ENCODE data around the gene GMCL1. TPM values are rescaled to one million over a fixed set of nuclear protein-coding genes. Genes with fewer than 3 reads are reported as not detected.
"Not testable (repeated sequence)": the region's sequence is repeated elsewhere in the genome, so short reads cannot be mapped to it uniquely, and the experiment has no call there.

GMCL1 gene
- total RNA-seq, 4 donors from 2014 or later = 10.6 to 14.8 (median 13.0) TPM

DNA sequence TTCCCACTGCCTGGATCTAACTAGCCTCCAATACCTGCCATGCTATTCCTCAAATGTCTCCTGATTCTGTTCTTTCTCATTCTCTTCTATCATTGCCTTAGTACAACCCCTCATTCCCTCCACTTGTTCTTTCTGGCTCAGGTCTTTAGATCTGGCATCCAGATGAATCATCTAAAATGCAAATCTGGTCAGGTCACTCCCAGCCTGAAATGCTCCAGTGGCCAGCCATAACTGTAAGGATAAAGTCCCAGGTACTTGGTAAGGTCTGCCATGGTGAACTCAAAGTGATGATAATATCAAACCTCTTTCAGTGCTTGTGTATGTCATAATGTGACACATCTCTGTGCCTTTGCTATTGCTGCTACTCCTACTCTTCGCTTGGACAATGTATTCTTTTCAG, 61.4 kb downstream of the GMCL1 start:
- H3K36me3 ChIP-seq = peaks cover 0 to 6% of the 10 kb centered on the region in 2 donors
- no peak overlapping the region for H3K27ac ChIP-seq
- no peak overlapping the region for H3K4me3 ChIP-seq
- no peak for TF ChIP-seq POLR2AphosphoS5 (IDR thresholded peaks at IDR 0.05)
- no peak for TF ChIP-seq POLR2A (IDR thresholded peaks at IDR 0.05)
- TF ChIP-seq EP300 (IDR thresholded peaks at IDR 0.05) = no peak
- TF ChIP-seq, protein P1, sequence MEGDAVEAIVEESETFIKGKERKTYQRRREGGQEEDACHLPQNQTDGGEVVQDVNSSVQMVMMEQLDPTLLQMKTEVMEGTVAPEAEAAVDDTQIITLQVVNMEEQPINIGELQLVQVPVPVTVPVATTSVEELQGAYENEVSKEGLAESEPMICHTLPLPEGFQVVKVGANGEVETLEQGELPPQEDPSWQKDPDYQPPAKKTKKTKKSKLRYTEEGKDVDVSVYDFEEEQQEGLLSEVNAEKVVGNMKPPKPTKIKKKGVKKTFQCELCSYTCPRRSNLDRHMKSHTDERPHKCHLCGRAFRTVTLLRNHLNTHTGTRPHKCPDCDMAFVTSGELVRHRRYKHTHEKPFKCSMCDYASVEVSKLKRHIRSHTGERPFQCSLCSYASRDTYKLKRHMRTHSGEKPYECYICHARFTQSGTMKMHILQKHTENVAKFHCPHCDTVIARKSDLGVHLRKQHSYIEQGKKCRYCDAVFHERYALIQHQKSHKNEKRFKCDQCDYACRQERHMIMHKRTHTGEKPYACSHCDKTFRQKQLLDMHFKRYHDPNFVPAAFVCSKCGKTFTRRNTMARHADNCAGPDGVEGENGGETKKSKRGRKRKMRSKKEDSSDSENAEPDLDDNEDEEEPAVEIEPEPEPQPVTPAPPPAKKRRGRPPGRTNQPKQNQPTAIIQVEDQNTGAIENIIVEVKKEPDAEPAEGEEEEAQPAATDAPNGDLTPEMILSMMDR (IDR thresholded peaks at IDR 0.05) = no peak
- peaks cover 2 to 23% (median 9%) of the 10 kb centered on the region in 3 donors for H3K4me1 ChIP-seq
- ATAC-seq = no peak
- H3K9me3 ChIP-seq = peaks cover 0 to 5% (median 0%) of the 10 kb centered on the region in 3 donors
- 43 to 71% methylated on average over 1 of the region's 1 CpG for WGBS, 2 donors (ENCODE audit: low coverage in 1 of 2)
- no peaks in the 10 kb centered on the region for H3K27me3 ChIP-seq

DNA sequence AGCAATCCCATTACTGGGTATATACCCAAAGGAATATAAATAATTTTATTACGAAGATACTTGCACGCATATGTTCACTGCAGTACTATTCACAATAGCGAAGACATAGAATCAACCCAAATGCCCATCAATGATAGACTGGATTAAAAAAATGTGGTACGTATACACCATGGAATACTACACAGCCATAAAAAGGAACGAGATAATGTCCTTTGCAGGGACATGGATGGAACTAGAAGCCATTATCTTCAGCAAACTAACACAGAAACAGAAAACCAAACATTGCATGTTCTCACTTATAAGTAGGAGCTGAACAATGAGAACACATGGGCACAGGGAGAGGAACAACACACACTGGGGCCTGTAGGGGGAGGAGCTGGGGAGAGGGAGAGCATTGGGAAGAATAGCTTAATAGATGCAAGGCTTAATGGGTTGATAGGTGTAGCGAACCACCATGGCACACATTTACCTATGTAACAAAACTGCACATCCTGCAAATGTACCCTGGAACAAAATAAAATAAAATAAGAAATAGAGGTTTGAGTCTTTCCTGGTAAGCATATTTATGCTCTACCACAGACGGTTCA, 63.5 kb downstream of the GMCL1 start:
- ATAC-seq, H3K27me3 ChIP-seq, H3K9me3 ChIP-seq: not testable (repeated sequence)
- WGBS, 2 donors (ENCODE audit: low coverage in 1 of 2) = 81 to 92% methylated on average over 3 to 7 of the region's 7 CpGs
- peak overlapping the region; percentile 65 to 82 for H3K4me3 ChIP-seq
- peaks cover 0 to 27% of the 10 kb centered on the region in 2 donors for H3K36me3 ChIP-seq
- peaks cover 2 to 27% (median 9%) of the 10 kb centered on the region in 3 donors for H3K4me1 ChIP-seq
- peak overlapping the region in 2 of 4 donors; percentile 82 to 87 for H3K27ac ChIP-seq

DNA sequence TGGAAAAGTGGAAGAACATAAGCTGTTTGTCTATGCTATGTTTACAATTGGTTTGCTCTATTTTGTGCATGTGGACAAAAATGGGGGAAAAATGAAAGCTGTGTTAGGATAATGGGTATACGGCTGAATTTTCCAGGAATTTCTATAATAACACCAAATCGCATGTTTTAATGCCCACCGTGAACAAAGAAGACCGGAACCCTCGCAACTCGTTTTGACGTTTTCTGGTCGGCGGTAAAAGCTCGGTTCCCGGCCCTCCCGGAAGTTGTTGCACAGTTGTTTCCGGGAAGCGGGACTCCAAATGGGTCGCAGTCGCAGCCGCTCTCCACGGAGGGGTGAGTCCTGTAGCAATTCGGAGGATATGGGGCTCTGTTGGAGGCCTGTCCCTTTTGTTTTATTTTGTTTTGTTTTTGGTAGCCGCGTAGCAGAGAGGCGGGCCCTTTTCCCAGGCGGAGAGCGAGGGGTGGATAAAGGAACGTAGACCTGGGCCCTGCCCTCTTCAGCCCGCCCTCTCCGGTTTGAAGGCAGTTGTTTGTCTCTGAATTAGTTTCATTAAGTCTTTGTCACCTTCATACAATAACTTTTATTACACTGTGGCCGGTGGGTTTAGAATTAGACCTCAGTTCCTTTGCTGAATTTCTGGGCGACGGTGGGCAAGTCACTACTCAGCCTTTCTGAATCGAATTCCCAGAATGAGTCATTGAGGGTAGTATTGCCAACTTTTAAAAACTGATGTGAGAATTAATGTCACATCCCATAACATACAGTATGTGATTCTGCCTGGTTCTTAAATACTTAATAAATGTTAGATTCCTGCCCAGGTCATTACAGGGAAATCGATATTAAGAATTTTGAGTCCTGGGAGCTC, 64.5 kb downstream of the GMCL1 start, which contains the start of gene SNRNP27:
Gene SNRNP27, plus strand, starts transcription at position 273 of the 868 bp plus-strand sequence. Its CDS starts 29 bp downstream, at position 302.
- no peak for TF ChIP-seq EP300 (IDR thresholded peaks at IDR 0.05)
- peak in 1 of 2 donors; percentile 57 for TF ChIP-seq POLR2A (IDR thresholded peaks at IDR 0.05)
- peak; percentile 75 for TF ChIP-seq POLR2AphosphoS5 (IDR thresholded peaks at IDR 0.05)
- TF ChIP-seq, protein P1 (IDR thresholded peaks at IDR 0.05) = peak in 1 of 4 experiments; percentile 9
- Histone ChIP-seq H3K27me3 (no peaks in the 10 kb centered on the region), H3K4me3 (peak within 1 kb of the TSS; percentile 65 to 82), H3K4me1 (peaks cover 2 to 27% (median 9%) of the 10 kb centered on the region in 3 donors), H3K27ac (peak within 1 kb of the TSS; percentile 35 to 87 (median 78)), H3K36me3 (peaks cover 0 to 36% of the 10 kb centered on the region in 2 donors), H3K9me3 (peaks cover 0 to 5% (median 0%) of the 10 kb centered on the region in 3 donors)
- peak; percentile 87 for ATAC-seq
- WGBS, 2 donors (ENCODE audit: low coverage in 1 of 2) = 0% methylated on average over 7 to 29 of the region's 32 CpGs

DNA sequence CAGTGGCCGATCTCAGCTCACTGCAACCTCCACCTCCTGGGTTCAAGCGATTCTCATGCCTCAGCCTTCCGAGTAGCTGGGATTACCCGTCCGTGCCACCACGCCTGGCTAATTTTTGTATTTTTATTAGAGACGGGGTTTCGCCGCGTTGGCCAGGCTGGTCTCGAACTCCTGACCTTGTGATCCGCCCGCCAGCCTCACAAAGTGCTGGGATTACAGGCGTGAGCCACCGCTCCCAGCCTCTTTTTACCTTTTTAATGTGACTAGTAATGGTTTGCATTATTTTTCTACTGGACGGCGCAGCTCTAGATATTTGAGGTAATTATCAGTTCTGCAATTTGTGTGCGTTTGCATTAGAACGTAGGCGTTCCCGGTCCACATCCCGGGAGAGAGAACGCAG, 65.3 kb downstream of the GMCL1 start:
- peaks cover 2 to 32% (median 9%) of the 10 kb centered on the region in 3 donors for H3K4me1 ChIP-seq
- WGBS, 2 donors (ENCODE audit: low coverage in 1 of 2) = 23 to 28% methylated on average over 12 to 15 of the region's 23 CpGs
- peak overlapping the region in 3 of 4 donors; percentile 1 to 87 (median 82) for H3K27ac ChIP-seq
- not testable (repeated sequence) for H3K9me3 ChIP-seq, ATAC-seq, H3K27me3 ChIP-seq
- H3K4me3 ChIP-seq = peak overlapping the region; percentile 65 to 82
- H3K36me3 ChIP-seq = peaks cover 0 to 45% of the 10 kb centered on the region in 2 donors

DNA sequence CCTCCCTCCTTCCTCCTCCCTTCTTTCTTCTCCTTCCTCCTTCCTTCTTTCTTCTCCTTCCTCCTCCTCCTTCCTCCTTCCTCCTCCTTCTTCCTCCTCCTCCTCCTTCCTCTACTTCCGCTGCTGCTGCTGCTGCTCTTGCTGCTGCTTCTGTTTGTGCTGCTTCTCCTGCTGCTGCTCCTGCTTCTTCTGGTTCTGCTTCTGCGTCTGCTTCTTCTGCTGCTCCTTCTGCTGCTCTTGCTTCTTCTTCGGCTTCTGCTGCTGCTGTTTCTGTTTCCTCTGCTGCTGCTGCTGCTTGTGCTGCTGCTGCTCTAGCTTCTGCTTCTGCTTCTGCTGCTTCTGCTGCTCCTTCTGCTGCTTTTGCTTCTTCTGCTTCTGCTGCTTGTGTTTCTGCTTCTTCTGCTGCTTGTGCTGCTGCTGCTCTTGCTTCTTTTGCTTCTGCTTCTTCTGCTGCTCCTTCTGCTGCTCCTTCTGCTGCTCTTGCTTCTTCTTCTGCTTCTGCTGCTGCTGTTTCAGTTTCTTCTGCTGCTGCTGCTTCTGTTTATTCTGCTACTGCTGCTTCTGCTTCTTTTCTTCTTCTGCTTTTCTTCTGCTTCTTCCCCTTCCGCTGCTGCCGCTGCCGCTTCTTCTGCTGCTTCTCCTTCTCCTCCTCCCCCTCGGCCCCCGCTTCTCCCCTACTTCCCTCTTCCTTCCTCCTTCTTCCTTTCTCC, 72.9 kb downstream of the GMCL1 start:
- no peak for TF ChIP-seq POLR2AphosphoS5 (IDR thresholded peaks at IDR 0.05)
- no peak for TF ChIP-seq POLR2A (IDR thresholded peaks at IDR 0.05)
- TF ChIP-seq, protein P1 (IDR thresholded peaks at IDR 0.05) = no peak
- no peak for TF ChIP-seq EP300 (IDR thresholded peaks at IDR 0.05)
- H3K27ac ChIP-seq = peak overlapping the region in 1 of 4 donors; percentile 22
- H3K4me3 ChIP-seq = no peak overlapping the region
- no peak for ATAC-seq
- H3K4me1 ChIP-seq = peaks cover 0 to 27% (median 0%) of the 10 kb centered on the region in 3 donors
- no peaks in the 10 kb centered on the region for H3K9me3 ChIP-seq
- 68 to 72% methylated on average over 5 to 8 of the region's 8 CpGs for WGBS, 2 donors (ENCODE audit: low coverage in 1 of 2)
- peaks cover 0 to 100% of the 10 kb centered on the region in 2 donors for H3K36me3 ChIP-seq
- H3K27me3 ChIP-seq = no peaks in the 10 kb centered on the region

Data from gastroesophageal sphincter (tissue), 4 donors.